SK-N-SH (cell line): Measurements from ENCODE around the gene ETFRF1.

Source experiments
- ELF1 ChIP-seq: IDR thresholded peaks from 2 replicates; pipeline ENCODE4 v1.4.0; 2012
- EP300 ChIP-seq, 2 experiments: IDR thresholded peaks; 2 replicates each; pipeline versions ENCODE4 v1.4.0 to v1.6.1; 2012; ENCODE audit warnings: borderline replicate concordance in 1 of 2, low read depth in 1 of 2, low read length in 1 of 2
- EZH2phosphoT487 ChIP-seq: fragments of 200-600 bp; sonication (generic); IDR thresholded peaks from 2 replicates; pipeline ENCODE4 v1.6.1; 2017; ENCODE audit warnings: low read depth, mixed run types, mild to moderate bottlenecking, antibody characterized with exemption, moderate library complexity, borderline replicate concordance
- MXI1 ChIP-seq: IDR thresholded peaks from 2 replicates; pipeline ENCODE4 v1.6.1; 2012; ENCODE audit warnings: mild to moderate bottlenecking, low read depth, low read length, improper control_type of control experiment
- RAD21 ChIP-seq: IDR thresholded peaks from 2 replicates; pipeline ENCODE4 v1.6.1; 2012; ENCODE audit warnings: mild to moderate bottlenecking, low read length
- RCOR1 ChIP-seq: fragments of 150-350 bp; IDR thresholded peaks from 2 replicates; pipeline ENCODE4 v1.6.1; 2017; ENCODE audit warnings: antibody characterized with exemption, low read length
- RXRA ChIP-seq: IDR thresholded peaks from 2 replicates; pipeline ENCODE4 v1.4.0; 2012; ENCODE audit warnings: low read depth, mild to moderate bottlenecking, borderline replicate concordance
- SIN3A ChIP-seq: IDR thresholded peaks from 2 replicates; pipeline ENCODE4 v1.6.1; 2012; ENCODE audit warnings: low read depth, mild to moderate bottlenecking, low read length, moderate library complexity, borderline replicate concordance
- TF ChIP-seq, protein P1 (sequence below): fragments of 200-600 bp; sonication (generic); IDR thresholded peaks from 2 replicates; pipeline ENCODE4 v1.6.1; 2017; ENCODE audit warnings: antibody characterized with exemption, mild to moderate bottlenecking, moderate library complexity
- TF ChIP-seq, protein P2 (sequence below): IDR thresholded peaks from 2 replicates; pipeline ENCODE4 v1.4.0; 2012; ENCODE audit warnings: low read depth, borderline replicate concordance
- TF ChIP-seq, protein P3 (sequence below): IDR thresholded peaks from 2 replicates; pipeline ENCODE4; 2012
- TF ChIP-seq, protein P4 (sequence below): IDR thresholded peaks from 2 replicates; pipeline ENCODE4 v1.4.0; 2012; ENCODE audit warnings: low read depth

DNA sequence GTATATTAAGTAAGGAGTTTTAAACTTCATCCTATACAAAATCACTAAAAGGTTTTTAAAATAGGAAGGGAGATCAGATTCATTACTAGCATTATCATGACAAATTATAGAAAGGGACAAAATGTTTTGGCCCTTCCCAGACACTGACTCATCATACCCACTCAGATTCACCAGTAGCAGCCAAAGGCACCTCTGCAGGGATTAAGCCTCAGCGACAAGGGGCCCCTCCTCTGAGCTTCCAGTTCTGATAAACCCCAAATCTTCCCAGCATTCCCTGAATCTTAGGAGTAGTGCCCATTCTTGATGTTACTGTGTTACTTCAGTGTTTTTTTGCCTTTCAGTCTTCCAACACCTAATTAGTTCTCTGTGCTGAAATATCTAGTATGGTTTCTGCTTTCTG is 41.2 kb downstream of the ETFRF1 start:
- TF ChIP-seq, protein P1, sequence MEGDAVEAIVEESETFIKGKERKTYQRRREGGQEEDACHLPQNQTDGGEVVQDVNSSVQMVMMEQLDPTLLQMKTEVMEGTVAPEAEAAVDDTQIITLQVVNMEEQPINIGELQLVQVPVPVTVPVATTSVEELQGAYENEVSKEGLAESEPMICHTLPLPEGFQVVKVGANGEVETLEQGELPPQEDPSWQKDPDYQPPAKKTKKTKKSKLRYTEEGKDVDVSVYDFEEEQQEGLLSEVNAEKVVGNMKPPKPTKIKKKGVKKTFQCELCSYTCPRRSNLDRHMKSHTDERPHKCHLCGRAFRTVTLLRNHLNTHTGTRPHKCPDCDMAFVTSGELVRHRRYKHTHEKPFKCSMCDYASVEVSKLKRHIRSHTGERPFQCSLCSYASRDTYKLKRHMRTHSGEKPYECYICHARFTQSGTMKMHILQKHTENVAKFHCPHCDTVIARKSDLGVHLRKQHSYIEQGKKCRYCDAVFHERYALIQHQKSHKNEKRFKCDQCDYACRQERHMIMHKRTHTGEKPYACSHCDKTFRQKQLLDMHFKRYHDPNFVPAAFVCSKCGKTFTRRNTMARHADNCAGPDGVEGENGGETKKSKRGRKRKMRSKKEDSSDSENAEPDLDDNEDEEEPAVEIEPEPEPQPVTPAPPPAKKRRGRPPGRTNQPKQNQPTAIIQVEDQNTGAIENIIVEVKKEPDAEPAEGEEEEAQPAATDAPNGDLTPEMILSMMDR, result no peak
- TF ChIP-seq RXRA (no peak), RAD21 (no peak), SIN3A (no peak), RCOR1 (no peak), MXI1 (no peak), EZH2phosphoT487 (no peak), EP300 (IDR thresholded peaks at IDR 0.05; ENCODE audit: borderline replicate concordance in 1 of 2, low read depth in 1 of 2, low read length in 1 of 2) (no peak), ELF1 (no peak)
- TF ChIP-seq, protein P2, sequence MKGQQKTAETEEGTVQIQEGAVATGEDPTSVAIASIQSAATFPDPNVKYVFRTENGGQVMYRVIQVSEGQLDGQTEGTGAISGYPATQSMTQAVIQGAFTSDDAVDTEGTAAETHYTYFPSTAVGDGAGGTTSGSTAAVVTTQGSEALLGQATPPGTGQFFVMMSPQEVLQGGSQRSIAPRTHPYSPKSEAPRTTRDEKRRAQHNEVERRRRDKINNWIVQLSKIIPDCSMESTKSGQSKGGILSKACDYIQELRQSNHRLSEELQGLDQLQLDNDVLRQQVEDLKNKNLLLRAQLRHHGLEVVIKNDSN, result no peak
- TF ChIP-seq, protein P3, sequence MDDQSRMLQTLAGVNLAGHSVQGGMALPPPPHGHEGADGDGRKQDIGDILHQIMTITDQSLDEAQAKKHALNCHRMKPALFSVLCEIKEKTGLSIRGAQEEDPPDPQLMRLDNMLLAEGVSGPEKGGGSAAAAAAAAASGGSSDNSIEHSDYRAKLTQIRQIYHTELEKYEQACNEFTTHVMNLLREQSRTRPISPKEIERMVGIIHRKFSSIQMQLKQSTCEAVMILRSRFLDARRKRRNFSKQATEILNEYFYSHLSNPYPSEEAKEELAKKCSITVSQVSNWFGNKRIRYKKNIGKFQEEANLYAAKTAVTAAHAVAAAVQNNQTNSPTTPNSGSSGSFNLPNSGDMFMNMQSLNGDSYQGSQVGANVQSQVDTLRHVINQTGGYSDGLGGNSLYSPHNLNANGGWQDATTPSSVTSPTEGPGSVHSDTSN, result no peak
- TF ChIP-seq, protein P4, sequence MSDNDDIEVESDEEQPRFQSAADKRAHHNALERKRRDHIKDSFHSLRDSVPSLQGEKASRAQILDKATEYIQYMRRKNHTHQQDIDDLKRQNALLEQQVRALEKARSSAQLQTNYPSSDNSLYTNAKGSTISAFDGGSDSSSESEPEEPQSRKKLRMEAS, result no peak
